Mammary epithelial cell (primary cell): ENCODE data around the gene RBM45.

ENCODE experiments used
- EZH2 ChIP-seq: IDR thresholded peaks from 2 replicates; pipeline ENCODE4 v1.6.1; 2012; ENCODE audit warnings: low read length, inconsistent platforms, borderline replicate concordance
- TF ChIP-seq, protein P1 (sequence below), 2 donors: IDR thresholded peaks in 1 of 2; conservative IDR thresholded peaks in 1 of 2; 2 replicates each; pipeline ENCODE4 v1.5.1; 2011 to 2012; ENCODE audit warnings: inconsistent platforms in 2 of 2, low read length in 2 of 2, mild to moderate bottlenecking in 2 of 2, control low read depth in 1 of 2, low read depth in 1 of 2; ENCODE audit not compliant: insufficient read depth in 1 of 2; ENCODE audit errors: extremely low read depth in 1 of 2

DNA sequence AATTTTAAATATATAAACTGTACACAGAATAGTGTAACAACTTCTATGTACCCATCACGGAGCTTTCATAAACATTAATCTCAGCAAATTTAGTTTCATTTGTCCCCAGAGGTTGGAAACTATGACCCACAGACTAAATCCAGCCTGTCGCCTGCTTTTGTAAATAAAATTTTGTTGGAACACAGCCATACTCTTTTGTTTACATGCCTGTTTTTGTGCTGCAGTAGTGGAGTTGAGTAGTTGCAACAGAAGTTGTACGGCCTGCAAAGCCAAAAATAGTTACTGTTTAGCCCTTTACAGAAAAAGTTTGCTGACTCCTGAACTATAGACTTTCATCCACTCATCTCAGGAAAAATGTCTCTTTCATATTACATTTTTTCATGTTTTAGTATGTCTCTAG lies 39.8 kb downstream of the RBM45 start:
- TF ChIP-seq, protein P1, sequence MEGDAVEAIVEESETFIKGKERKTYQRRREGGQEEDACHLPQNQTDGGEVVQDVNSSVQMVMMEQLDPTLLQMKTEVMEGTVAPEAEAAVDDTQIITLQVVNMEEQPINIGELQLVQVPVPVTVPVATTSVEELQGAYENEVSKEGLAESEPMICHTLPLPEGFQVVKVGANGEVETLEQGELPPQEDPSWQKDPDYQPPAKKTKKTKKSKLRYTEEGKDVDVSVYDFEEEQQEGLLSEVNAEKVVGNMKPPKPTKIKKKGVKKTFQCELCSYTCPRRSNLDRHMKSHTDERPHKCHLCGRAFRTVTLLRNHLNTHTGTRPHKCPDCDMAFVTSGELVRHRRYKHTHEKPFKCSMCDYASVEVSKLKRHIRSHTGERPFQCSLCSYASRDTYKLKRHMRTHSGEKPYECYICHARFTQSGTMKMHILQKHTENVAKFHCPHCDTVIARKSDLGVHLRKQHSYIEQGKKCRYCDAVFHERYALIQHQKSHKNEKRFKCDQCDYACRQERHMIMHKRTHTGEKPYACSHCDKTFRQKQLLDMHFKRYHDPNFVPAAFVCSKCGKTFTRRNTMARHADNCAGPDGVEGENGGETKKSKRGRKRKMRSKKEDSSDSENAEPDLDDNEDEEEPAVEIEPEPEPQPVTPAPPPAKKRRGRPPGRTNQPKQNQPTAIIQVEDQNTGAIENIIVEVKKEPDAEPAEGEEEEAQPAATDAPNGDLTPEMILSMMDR (conservative IDR thresholded peaks at IDR 0.05 in 1 of 2, IDR thresholded peaks at IDR 0.05 in 1 of 2; ENCODE audit: extremely low read depth in 1 of 2, insufficient read depth in 1 of 2, low read depth in 1 of 2, low read length in 2 of 2) = no peak
- TF ChIP-seq EZH2 = no peak
